ENCODE results near the gene GHRL.
"Not testable (repeated sequence)": the region's sequence is repeated elsewhere in the genome, so short reads cannot be mapped to it uniquely, and the experiment has no call there.

The GHRL gene

GRCh38 chr3:10272476-10272875, 20.3 kb downstream of the GHRL start:
- DNase-seq, result not testable (repeated sequence)

- no peak for DNase-seq
These were observed 23.3 kb downstream of the GHRL start for GRCh38 chr3:10269443-10269842.

DNA sequence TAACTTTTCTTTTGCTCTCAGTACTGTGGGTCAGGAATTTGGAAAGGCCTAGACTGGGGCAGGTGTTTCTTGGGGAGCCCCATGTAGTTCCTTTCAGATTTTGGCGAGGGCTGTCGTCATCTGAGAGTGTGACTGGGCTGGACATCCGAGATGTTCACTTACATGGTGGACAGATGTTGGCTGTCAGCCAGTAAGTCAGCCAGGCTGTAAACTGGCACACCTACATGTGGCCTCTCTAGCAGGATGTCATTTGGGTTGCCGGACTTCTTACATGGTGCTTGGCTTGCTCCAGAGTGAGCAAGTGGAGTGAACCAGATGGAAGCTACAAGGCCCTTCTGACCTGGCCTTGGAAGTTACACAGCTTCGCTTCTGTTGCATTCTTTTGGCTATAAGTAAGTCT, 23.8 kb downstream of the GHRL start:
- DNase-seq, result no peak

DNA sequence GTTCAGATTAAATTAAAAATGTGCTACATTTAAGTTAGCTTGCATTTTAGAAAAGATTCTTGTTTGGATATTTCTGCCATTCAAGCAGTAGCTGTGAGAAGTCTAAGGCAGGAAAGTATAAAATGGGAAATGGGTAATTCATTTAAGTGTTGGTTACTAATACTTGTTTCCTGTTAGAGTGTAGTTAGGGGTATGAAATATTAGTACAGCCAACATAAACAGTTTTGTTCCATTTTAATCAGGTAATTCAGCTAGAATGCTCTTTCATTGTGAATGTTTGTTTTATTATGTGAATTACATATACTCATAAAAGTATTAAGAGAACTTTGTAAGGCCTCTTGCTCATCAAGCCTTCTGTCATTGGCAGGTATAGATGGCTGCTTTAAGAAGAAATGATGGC, 24.6 kb downstream of the GHRL start:
- no peak for DNase-seq

GRCh38 chr3:10266936-10267335, 25.8 kb downstream of the GHRL start:
- not testable (repeated sequence) for DNase-seq

DNA sequence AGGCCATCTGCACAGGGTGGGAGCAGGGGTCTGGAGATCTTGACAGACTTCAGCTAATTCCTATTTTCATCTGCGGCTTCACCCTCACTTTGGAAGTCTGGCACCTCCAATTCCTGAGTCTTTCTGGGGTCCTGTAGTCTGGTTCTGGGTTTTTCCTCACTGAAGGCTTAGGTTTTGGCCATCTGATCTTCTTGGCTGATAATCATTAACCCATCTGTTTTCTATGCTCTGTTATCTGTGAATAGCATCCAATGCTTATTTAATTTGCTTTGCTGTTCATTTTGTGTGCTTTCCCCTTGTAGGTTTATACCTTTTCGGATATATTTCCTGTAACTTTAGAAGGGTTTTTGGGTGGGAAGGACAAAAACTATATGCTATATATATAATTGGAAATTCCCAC, 26.9 kb downstream of the GHRL start:
- DNase-seq, result no peak

GRCh38 chr3:10263646-10264363, 28.9 kb downstream of the GHRL start:
- DNase-seq, result no peak

- no peak for DNase-seq
These were observed 30.7 kb downstream of the GHRL start for GRCh38 chr3:10262027-10262426.

GRCh38 chr3:10260211-10260701, 32.5 kb downstream of the GHRL start:
- no peak for DNase-seq

DNA sequence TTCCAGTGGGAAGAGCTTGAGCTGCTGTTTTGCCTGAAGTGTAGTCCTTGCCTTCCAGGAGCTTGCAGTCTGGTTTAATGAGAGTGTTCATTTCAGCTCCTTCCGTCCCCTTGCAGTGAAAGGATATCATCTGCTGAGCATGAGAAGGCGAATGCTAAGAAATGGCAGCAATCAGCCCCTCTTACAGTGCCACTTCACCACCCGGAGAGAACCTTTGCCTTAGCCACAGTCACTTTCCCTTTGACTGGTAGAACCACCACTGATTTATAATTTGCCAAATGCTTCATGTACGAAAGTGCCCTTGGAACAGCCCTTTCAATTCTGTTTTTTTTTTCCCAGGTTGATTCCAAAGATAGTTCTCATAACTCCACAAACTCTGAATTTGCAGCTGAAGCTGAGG, 32.9 kb downstream of the GHRL start:
- no peak for DNase-seq

- no peak for DNase-seq
These were observed 33.7 kb downstream of the GHRL start for GRCh38 chr3:10259036-10259435.

- no peak for DNase-seq
These were observed 36.9 kb downstream of the GHRL start for GRCh38 chr3:10255835-10256234.

GRCh38 chr3:10253731-10254130, 39.0 kb downstream of the GHRL start:
- DNase-seq, result no peak

DNA sequence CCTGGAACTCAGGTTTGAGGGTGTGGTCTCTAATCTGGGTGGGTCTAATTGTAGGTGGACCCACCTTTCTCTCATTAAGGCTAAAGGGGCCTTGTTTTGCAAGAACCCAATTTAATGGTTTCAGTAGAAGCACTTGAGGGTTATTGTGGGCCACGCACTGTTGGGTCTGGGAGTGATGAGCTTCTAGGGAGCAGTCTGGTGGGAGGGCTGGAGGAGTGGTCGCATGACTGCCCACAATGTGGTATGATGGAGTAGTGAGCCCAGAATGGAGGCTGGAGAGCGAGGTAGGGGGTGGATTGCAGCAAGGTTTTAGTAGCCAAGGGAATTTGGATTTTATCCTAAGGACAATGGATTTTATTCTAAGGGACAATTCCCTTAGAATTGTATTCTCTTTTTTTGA, 41.7 kb downstream of the GHRL start:
- DNase-seq, result no peak

- no peak for DNase-seq
These were observed 42.9 kb downstream of the GHRL start for GRCh38 chr3:10249833-10250232.

DNA sequence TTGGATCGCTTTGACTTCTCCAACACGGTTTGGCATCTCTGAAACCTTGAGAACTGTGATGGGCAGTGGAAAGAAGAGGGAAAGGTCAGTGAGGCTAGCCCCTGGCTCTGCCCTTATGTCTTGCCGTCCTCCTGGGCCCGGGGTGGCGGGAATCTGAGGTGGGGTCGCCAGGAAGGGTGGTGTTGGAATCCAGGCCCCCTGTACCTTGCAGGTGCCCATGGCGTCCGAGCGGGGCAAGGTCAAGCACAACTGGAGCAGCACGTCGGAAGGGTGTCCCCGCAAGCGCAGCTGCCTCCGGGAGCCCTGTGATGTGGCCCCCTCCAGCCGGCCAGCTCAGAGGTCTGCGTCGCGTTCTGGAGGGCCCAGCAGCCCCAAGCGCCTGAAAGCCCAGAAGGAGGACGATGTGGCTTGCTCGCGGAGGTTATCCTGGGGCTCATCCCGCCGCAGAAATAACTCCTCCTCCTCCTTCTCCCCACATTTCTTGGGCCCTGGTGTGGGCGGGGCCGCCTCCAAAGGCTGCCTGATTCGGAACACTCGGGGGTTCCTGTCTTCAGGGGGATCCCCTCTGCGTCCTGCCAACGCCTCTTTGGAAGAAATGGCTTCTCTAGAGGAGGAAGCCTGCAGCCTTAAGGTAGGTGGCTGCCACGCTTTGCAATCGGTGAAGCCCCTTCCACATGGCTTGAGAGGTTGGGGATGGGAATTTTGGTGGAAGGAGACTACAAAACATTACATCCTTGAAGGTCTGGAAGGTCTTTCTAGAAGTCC, 43.6 kb downstream of the GHRL start:
- no peak for DNase-seq

DNA sequence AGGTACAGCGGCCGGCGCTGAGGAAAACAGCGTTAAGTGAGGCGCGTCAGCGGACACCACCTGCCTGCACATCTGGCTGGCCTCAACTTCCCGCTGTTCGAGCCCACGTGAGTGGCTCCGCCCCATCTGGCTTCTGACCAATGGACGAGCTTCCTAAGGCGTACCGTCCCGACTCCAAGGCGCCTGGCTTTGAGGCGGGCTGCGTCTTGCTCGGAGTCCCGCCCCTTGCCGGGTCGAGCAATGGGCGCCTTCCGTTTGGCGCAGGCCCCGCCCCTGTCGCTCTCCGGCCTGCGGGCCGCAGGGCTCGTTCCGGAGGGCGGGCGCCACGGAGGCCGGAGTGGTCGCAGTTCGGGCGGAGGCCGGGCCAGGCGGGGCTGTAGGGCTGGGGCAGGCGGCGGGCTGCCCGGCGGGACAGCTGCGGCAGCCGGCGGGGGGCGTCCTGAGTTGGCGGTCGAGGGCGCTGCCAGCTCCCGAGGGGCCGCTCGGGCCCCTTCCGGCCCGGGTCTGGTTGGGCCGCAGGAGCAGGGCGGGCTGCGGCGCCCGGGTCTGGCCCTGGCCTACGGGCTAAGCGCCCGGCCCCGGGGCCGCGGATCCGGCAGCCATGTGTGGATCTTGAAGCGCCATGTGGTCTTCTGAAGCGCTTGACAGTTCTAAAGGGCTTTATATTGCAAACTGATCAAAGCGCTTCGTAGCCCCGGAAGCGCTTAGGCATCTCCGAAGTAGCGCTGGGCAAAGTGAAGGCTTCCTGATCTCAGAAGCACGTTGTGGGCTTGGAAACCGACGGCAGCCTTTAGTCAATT, 44.4 kb downstream of the GHRL start, which contains the start of gene TATDN2:
TSS of gene TATDN2 (plus strand) at position 276 of the 800 bp plus-strand sequence. CDS start 742 bp downstream, outside the sequence.
- peak; percentile 37 for DNase-seq

DNA sequence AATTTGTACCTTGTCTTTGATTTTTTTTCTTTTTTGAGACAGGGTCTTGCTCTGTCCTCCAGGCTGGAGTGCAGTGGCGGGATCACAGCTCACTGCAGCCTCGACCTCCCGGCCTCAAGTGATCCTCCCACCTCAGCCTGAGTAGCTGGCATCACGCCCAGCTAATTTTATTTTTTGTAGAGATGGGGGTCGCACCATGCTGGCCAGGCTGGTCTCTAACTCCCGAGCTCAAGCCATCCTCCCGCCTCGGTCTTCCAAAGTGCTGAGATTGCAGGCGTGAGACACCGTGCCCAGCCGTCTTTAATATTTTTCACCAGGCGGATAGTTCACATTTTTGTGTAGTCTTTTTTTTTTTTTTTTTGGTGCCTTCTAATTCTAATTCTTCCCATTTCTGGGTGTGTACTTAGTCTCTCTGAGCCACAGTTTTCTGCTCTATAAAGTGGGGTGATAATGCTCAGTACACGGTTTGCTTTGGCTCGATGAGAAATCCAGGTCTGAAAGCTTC, 45.0 kb downstream of the GHRL start:
- no peak for DNase-seq

- no peak for DNase-seq
These were observed 47.5 kb downstream of the GHRL start for GRCh38 chr3:10245081-10245712.

DNA sequence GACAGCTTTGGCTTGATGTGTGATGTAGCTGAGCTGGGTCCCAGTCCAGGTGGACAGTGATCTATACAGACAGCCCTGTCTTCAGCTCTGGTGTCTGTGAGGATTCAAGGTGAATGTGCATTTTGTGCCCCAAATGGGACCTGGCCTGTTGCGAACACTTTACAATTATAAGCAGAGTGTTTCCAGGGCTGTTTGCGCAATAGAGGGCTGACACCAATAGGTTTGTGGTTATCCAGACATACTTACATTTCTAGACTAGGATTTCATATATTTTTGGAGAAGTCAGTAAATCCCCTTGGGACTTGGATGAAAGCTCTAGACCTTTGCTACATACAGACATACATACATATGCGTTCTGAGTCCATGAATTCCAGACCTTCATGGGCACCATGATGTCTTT, 48.7 kb downstream of the GHRL start:
- no peak for DNase-seq

- no peak for DNase-seq
These were observed 50.3 kb downstream of the GHRL start for GRCh38 chr3:10242182-10243065.

- no peak for DNase-seq
These were observed 51.9 kb downstream of the GHRL start for GRCh38 chr3:10240799-10241198.

Measured in NCI-H1694 (cell line).